LNCaP clone FGC (cell line): ENCODE measurements around the gene ZBTB40.
A peak's percentile ranks its signal among the peaks of the same experiment; 100 is the strongest.

Source experiments
- DNase-seq: peaks from one replicate; pipeline ENCODE4 v3.0.0-alpha.2; 2011; ENCODE audit warnings: low read depth
- H3K4me3 ChIP-seq: 2 replicates; pipeline ENCODE4 v1.5.1; 2011; ENCODE audit warnings: mild to moderate bottlenecking, low read depth, low read length, control low read depth
- CTCF ChIP-seq: IDR thresholded peaks from 2 replicates; pipeline ENCODE4 v1.5.1; 2012; ENCODE audit warnings: mild to moderate bottlenecking; ENCODE audit not compliant: control insufficient read depth, insufficient read depth; ENCODE audit errors: extremely low read depth

Gene ZBTB40

GRCh38 chr1:22410401-22410800 lies 41.2 kb upstream of the ZBTB40 start:
- TF ChIP-seq CTCF: no peak
- no peak overlapping the region for H3K4me3 ChIP-seq
- DNase-seq: no peak

GRCh38 chr1:22410928-22411495 lies 40.6 kb upstream of the ZBTB40 start:
- DNase-seq: no peak
- TF ChIP-seq CTCF: no peak
- no peak overlapping the region for H3K4me3 ChIP-seq

GRCh38 chr1:22411589-22411988 lies 40.1 kb upstream of the ZBTB40 start:
- DNase-seq: no peak
- no peak for TF ChIP-seq CTCF
- no peak overlapping the region for H3K4me3 ChIP-seq

GRCh38 chr1:22412932-22413727 lies 38.5 kb upstream of the ZBTB40 start:
- DNase-seq: no peak
- no peak overlapping the region for H3K4me3 ChIP-seq
- no peak for TF ChIP-seq CTCF

- no peak for TF ChIP-seq CTCF
- no peak for DNase-seq
- peak overlapping the region; percentile 18; the same call in 1 of the 2 replicates for H3K4me3 ChIP-seq
Observed at GRCh38 chr1:22413799-22414198, 37.9 kb upstream of the ZBTB40 start.

DNA sequence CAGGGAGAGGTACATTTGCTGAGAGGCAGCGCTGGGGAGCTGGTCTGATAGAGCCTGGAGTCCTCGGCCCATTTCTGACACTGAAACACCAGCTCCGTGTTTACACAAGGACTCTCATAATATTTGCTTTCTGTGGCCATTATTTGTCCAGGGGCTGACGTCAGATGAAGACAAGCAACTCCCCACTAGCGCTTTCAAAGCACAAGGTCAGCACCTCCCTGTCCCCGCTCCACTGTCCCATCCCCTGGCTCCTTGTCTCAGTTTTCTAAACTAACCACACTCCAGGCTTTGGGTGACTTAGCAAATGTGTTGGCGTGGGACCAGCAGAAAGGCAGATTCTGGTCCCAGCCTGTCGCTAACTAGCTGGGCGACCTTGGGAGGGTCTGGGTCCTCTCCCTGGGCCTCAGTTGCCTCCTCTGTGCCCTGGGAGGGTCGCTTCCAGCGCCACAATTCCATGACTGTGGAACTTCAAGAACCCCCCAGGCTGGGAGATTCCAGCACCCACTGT lies 37.4 kb upstream of the ZBTB40 start:
- DNase-seq: peak; percentile 82
- peak overlapping the region; percentile 18; the same call in 1 of the 2 replicates for H3K4me3 ChIP-seq
- TF ChIP-seq CTCF: no peak
